Fibroblast of mammary gland (primary cell): ENCODE measurements around the gene SATL1.

Source experiments
- DNase-seq: peaks from one replicate; pipeline ENCODE4 v3.0.0-alpha.2; 2010; ENCODE audit warnings: low read depth
- H3K4me3 ChIP-seq: 2 replicates; pipeline ENCODE4 v1.5.1; 2011; ENCODE audit warnings: low read depth, mild to moderate bottlenecking, low read length, moderate library complexity; ENCODE audit not compliant: control insufficient read depth
- CTCF ChIP-seq: conservative IDR thresholded peaks from 2 replicates; pipeline ENCODE4 v1.5.1; 2011; ENCODE audit warnings: low read depth, low read length, inconsistent platforms; ENCODE audit not compliant: control insufficient read depth, insufficient read depth

Gene SATL1

DNA sequence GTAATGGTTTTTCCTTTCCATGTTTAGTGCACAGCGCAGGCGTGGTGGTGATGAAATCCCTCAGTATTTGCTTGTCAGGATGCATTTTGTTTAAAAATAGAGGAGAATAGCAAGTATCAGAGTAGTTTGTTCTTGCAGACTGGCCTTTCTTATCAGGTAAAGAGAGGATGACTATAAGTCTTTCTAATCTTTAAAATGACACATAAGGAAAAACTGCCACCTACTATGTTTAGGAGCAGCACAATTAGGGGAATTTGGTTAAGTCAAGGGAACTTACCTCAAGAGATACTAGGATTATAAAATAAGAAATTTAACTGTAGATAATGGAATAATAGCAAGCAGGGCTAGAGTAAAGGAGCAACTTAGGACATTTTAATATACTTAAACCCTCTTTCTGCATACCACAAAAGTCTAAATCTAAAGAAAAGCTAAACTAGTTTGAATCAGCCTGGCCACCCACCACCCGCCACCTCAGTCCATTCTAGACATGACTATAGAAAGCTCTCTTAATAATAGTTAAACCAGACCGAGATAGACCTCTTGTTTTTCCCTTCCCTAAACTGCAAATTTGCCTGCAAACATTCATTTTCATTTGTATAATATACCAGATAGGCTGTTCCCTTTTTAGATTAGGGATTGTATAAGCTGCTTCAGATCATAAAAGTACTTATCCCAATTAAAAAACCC lies 177.9 kb downstream of the SATL1 start:
- no peak for DNase-seq
- H3K4me3 ChIP-seq, result no peak overlapping the region
- TF ChIP-seq CTCF, result no peak

GRCh38 chrX:85052636-85053343 lies 190.8 kb downstream of the SATL1 start:
- peak; percentile 90 for DNase-seq

DNA sequence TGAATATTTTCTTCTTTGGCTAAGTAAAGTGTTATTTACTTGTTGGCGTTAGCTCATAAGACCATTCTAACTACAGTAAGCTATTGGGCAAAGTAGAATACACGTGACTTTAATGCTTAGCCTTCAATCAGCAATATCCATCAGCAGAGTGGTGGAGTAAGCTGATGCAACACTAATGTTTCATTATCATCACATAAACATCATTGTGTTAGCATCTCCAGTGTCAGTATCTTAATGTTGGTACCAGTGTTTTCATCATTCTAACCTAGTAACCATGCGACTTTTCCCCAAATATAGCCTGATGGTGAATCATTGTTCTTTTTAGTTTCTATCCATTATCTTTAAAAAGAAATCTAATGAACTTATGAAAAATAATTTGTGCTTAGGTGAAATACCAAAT lies 191.4 kb downstream of the SATL1 start:
- DNase-seq, result peak; percentile 51

More at GRCh38 chrX:85052636-85053343, 190.8 kb downstream of the SATL1 start:
- peak; percentile 43 for TF ChIP-seq CTCF
- H3K4me3 ChIP-seq, result no peak overlapping the region

GRCh38 chrX:85051627-85052026 lies 192.0 kb downstream of the SATL1 start:
- TF ChIP-seq CTCF, result no peak
- no peak overlapping the region for H3K4me3 ChIP-seq
- DNase-seq, result no peak

More for the DNA sequence above, 191.4 kb downstream of the SATL1 start:
- no peak overlapping the region for H3K4me3 ChIP-seq
- TF ChIP-seq CTCF, result no peak
